HG03139 (cell line): ENCODE results near the gene DNAJC3.
"Not testable (repeated sequence)": the region's sequence is repeated elsewhere in the genome, so short reads cannot be mapped to it uniquely, and the experiment has no call there.

Experiments used
- ATAC-seq: cut with Tn5 transposase; IDR thresholded peaks from one replicate; pipeline ENCODE4 v1.9.1; 2021; ENCODE audit not compliant: unreplicated experiment

Gene DNAJC3

GRCh38 chr13:95667235-95667634, 9.7 kb upstream of the DNAJC3 start:
- ATAC-seq, result not testable (repeated sequence)

GRCh38 chr13:95671597-95671996, 5.3 kb upstream of the DNAJC3 start:
- no peak for ATAC-seq

GRCh38 chr13:95676105-95676761, 706 bp upstream of the DNAJC3 start:
- no peak for ATAC-seq

- no peak for ATAC-seq
Measured at GRCh38 chr13:95677564-95678266, 776 bp downstream of the DNAJC3 start.

GRCh38 chr13:95678967-95679366, 2.0 kb downstream of the DNAJC3 start:
- no peak for ATAC-seq

GRCh38 chr13:95679722-95680121, 2.8 kb downstream of the DNAJC3 start:
- no peak for ATAC-seq

GRCh38 chr13:95684418-95684817, 7.5 kb downstream of the DNAJC3 start:
- no peak for ATAC-seq

- not testable (repeated sequence) for ATAC-seq
Measured at GRCh38 chr13:95684960-95685359, 8.0 kb downstream of the DNAJC3 start.

- ATAC-seq, result no peak
Measured at GRCh38 chr13:95689582-95689926, 12.6 kb downstream of the DNAJC3 start.

- ATAC-seq, result not testable (repeated sequence)
Measured at GRCh38 chr13:95690986-95691385, 14.0 kb downstream of the DNAJC3 start.

- no peak for ATAC-seq
Measured at GRCh38 chr13:95697052-95697680, 20.2 kb downstream of the DNAJC3 start.

GRCh38 chr13:95698047-95698749, 21.3 kb downstream of the DNAJC3 start:
- no peak for ATAC-seq

- no peak for ATAC-seq
Measured at GRCh38 chr13:95703576-95703975, 26.6 kb downstream of the DNAJC3 start.

GRCh38 chr13:95704510-95704909, 27.6 kb downstream of the DNAJC3 start:
- ATAC-seq, result no peak

- no peak for ATAC-seq
Measured at GRCh38 chr13:95706356-95706755, 29.4 kb downstream of the DNAJC3 start.

GRCh38 chr13:95707035-95707434, 30.1 kb downstream of the DNAJC3 start:
- ATAC-seq, result no peak

- no peak for ATAC-seq
Measured at GRCh38 chr13:95707442-95708390, 30.8 kb downstream of the DNAJC3 start.

GRCh38 chr13:95708391-95708774, 31.4 kb downstream of the DNAJC3 start:
- ATAC-seq, result no peak

- ATAC-seq, result no peak
Measured at GRCh38 chr13:95708811-95709500, 32.0 kb downstream of the DNAJC3 start.

GRCh38 chr13:95710313-95710712, 33.4 kb downstream of the DNAJC3 start:
- no peak for ATAC-seq
